ENCODE data around the gene ADAM19. TPM values are rescaled to one million over a fixed set of nuclear protein-coding genes. Genes with fewer than 3 reads are reported as not detected.
"Not testable (repeated sequence)": the region's sequence is repeated elsewhere in the genome, so short reads cannot be mapped to it uniquely, and the experiment has no call there.

Gene ADAM19
- total and polyA plus RNA-seq, 12 donors: 5.5 to 49.6 (median 18.2) TPM

DNA sequence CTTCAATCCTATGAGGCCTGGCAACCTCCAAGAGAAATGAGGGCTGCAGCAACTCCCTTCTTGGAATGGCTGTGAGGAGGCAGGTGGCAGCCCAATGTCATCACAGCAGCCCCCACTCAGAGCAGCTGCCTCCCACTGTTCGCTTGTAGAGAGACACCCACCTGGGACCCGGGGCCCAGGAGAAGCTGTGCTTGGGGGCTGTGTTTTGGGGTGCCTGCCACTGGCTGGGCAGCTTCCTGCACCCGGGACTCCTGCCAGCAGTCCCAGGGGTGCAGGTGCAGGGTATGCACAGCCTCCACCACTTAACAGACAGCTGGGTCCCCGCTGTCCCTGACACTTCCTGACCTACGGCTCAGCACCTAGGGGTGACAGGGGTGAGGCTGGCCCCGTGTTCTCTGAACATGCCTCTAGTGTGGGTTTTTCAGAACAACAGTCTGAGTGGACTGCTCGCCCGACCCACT lies 89.3 kb downstream of the ADAM19 start:
- H3K27me3 ChIP-seq: no peaks in the 10 kb centered on the region
- WGBS, 2 donors: 89 to 93% methylated on average over 8 of the region's 8 CpGs
- H3K4me3 ChIP-seq: no peak overlapping the region
- DNase-seq: no peak
- intact Hi-C loops (cut with DNase I): no loop called here
- H3K36me3 ChIP-seq: peaks cover 0 to 99% (median 34%) of the 10 kb centered on the region in 9 donors
- H3K9me3 ChIP-seq: no peaks in the 10 kb centered on the region
- H3K27ac ChIP-seq: no peak overlapping the region
- TF ChIP-seq, protein P1, sequence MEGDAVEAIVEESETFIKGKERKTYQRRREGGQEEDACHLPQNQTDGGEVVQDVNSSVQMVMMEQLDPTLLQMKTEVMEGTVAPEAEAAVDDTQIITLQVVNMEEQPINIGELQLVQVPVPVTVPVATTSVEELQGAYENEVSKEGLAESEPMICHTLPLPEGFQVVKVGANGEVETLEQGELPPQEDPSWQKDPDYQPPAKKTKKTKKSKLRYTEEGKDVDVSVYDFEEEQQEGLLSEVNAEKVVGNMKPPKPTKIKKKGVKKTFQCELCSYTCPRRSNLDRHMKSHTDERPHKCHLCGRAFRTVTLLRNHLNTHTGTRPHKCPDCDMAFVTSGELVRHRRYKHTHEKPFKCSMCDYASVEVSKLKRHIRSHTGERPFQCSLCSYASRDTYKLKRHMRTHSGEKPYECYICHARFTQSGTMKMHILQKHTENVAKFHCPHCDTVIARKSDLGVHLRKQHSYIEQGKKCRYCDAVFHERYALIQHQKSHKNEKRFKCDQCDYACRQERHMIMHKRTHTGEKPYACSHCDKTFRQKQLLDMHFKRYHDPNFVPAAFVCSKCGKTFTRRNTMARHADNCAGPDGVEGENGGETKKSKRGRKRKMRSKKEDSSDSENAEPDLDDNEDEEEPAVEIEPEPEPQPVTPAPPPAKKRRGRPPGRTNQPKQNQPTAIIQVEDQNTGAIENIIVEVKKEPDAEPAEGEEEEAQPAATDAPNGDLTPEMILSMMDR (IDR thresholded peaks at IDR 0.05): no peak
- H3K4me1 ChIP-seq: peaks cover 0 to 12% (median 8%) of the 10 kb centered on the region in 9 donors
- peak in 1 of 8 donors; percentile 51 for ATAC-seq

DNA sequence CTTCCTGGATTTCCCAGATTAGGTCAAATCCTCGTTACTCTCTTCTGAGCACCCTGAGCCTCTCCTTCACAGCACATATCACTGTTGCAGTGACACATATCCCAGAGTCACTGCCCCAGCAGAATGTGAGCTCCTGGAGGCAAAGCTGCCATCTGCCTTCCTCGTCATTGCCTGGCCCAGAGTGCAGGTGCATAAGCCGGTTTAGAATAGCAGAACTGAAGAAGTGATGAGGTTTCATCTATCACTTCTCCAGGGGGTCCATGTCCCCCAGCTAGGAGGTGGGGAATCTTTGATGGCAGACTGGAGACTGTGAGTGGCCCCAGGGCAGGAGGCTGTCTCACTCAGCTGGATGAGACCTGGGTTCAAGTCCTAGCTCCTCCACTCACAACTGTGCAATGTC lies 89.8 kb downstream of the ADAM19 start:
- peaks cover 0 to 14% (median 8%) of the 10 kb centered on the region in 9 donors for H3K4me1 ChIP-seq
- no peaks in the 10 kb centered on the region for H3K9me3 ChIP-seq
- WGBS, 2 donors: 95 to 99% methylated on average over 3 of the region's 3 CpGs
- DNase-seq (no peak), ATAC-seq (no peak)
- H3K27ac ChIP-seq: no peak overlapping the region
- intact Hi-C loops (cut with DNase I): no loop called here
- TF ChIP-seq, protein P1 (IDR thresholded peaks at IDR 0.05): no peak
- no peaks in the 10 kb centered on the region for H3K27me3 ChIP-seq
- H3K36me3 ChIP-seq: peaks cover 0 to 100% (median 36%) of the 10 kb centered on the region in 9 donors
- H3K4me3 ChIP-seq: no peak overlapping the region

DNA sequence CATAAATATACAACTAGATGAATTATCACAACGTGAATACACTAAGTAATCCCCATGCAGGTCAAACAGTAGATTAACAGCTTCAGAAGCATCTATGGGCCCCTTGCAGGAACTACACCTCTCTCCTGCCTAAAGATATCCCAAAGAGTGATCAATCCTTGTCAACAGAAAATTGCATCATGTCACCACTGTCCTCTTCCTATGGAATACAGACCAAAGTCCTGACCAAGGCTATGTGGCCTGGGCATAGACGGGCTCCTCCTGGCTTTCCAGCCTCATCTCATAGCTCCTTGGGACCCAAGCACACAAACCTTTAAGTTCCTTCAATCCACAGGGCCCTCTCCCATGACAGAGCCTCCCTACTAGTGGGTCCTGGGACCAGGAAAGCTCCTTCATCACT lies 90.2 kb downstream of the ADAM19 start:
- ATAC-seq: no peak
- 84 to 90% methylated on average over 2 of the region's 2 CpGs for WGBS, 2 donors
- H3K27ac ChIP-seq: no peak overlapping the region
- no peak overlapping the region for H3K4me3 ChIP-seq
- peaks cover 0 to 100% (median 32%) of the 10 kb centered on the region in 9 donors for H3K36me3 ChIP-seq
- no peaks in the 10 kb centered on the region for H3K9me3 ChIP-seq
- no peaks in the 10 kb centered on the region for H3K27me3 ChIP-seq
- no peak for DNase-seq
- H3K4me1 ChIP-seq: peaks cover 0 to 14% (median 10%) of the 10 kb centered on the region in 9 donors
- TF ChIP-seq, protein P1 (IDR thresholded peaks at IDR 0.05): no peak
- intact Hi-C loops (cut with DNase I): no loop called here

GRCh38 chr5:157484768-157485167 lies 90.8 kb downstream of the ADAM19 start:
- H3K4me3 ChIP-seq: no peak overlapping the region
- intact Hi-C loops (cut with DNase I): loop anchor here in 1 of 10 donors (5.0 kb wide), 1 partner anchor 237 kb away; no protein-coding TSS in a partner anchor
- WGBS, 2 donors: 65 to 72% methylated on average over 5 of the region's 5 CpGs
- DNase-seq (peak in 1 of 2 donors; percentile 61), ATAC-seq (peak in 7 of 8 donors; percentile 18 to 87 (median 31))
- TF ChIP-seq, protein P1 (IDR thresholded peaks at IDR 0.05): no peak
- no peak overlapping the region for H3K27ac ChIP-seq
- H3K27me3 ChIP-seq: no peaks in the 10 kb centered on the region
- H3K4me1 ChIP-seq: peaks cover 0 to 16% (median 10%) of the 10 kb centered on the region in 9 donors
- peaks cover 0 to 100% (median 26%) of the 10 kb centered on the region in 9 donors for H3K36me3 ChIP-seq
- no peaks in the 10 kb centered on the region for H3K9me3 ChIP-seq

GRCh38 chr5:157482702-157483101 lies 92.9 kb downstream of the ADAM19 start:
- not testable (repeated sequence) for H3K27ac ChIP-seq, DNase-seq, H3K4me3 ChIP-seq, H3K27me3 ChIP-seq, ATAC-seq, H3K9me3 ChIP-seq
- Histone ChIP-seq H3K4me1 (peaks cover 0 to 23% (median 11%) of the 10 kb centered on the region in 9 donors), H3K36me3 (peaks cover 0 to 97% (median 17%) of the 10 kb centered on the region in 9 donors)
- intact Hi-C loops (cut with DNase I): loop anchor here in 1 of 10 donors (5.0 kb wide), 1 partner anchor 235 kb away; no protein-coding TSS in a partner anchor
- 78 to 95% methylated on average over 2 of the region's 2 CpGs for WGBS, 2 donors
